GM21529 (cell line): ENCODE results near the gene GFOD1.

ENCODE experiments used
- ATAC-seq: cut with Tn5 transposase; IDR thresholded peaks from one replicate; pipeline ENCODE4 v1.9.1; 2021; ENCODE audit not compliant: unreplicated experiment

GFOD1 gene

DNA sequence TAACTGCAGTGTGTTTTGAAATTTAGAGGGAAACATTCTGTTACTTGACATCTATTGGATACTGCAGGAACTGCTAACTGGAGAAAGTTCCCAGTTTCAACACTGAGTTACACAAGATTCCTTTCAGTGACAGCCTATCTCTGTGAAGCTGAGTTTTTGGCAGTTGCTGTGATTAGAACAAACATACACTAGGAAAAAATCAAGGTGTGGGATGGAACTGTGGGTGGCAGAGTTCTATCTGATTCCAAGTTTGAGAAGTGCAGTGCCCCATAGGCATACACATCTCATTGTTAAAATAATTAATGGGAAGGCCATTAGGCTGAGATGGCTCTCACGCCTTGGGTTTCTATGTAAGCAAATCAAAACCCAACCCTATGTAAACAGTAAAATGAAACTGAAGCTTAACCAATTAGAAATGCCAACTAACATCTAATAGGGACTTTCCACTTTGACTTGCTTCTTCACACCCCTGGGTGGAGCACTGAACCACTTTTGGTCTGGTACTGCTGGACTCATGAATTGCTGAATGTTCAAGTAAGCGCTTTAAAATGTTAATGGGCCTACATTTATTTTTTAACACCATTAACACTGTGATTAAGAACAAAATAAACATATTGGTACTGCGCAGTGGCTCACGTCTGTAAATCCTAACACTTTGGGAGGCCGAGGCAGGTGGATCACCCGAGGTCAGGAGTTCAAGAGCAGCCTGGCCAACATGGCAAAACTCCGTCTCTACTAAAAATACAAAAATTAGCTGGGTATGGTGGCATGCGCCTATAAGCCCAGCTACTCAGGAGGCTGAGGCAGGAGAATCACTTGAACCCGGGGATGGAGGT, 103.9 kb downstream of the GFOD1 start:
- ATAC-seq, result peak; percentile 89

- ATAC-seq, result no peak
Measured at GRCh38 chr6:13380761-13381160, 106.6 kb downstream of the GFOD1 start.

- no peak for ATAC-seq
Measured at GRCh38 chr6:13378669-13379590, 108.5 kb downstream of the GFOD1 start.

DNA sequence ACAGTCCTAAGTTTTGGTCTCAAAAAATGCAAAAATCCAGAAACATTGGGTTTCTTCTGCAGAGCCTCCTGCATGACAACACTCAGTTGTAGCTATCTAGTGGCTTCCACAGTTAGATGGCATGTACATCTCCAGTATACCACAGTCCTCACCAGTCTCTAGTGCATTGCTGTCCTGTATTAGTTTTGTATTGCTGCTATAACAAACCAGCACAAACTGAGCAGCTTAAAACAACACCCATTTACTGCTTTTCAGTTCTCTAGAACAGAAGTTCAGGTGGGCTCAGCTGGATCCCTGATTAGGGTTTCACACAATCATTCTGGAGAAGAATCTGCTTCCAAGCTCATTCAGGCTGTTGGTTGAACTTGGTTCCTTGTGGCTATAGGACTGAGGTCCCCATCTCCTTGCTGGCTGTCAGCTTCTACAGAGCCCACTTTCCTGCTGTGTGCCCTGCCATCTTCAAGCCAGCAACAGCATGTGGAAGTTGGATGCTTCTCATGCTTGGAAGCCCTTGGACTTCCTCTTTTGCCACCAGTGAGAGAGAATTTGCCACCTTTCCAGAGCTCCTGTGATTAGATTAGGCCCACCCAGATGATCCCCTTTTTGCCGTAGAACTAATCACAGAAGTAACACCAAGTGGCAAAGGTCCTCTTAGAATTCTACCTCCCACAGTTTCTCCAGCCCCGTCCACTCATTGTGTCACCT, 110.2 kb downstream of the GFOD1 start:
- ATAC-seq, result no peak

GRCh38 chr6:13375360-13375878, 112.0 kb downstream of the GFOD1 start:
- peak; percentile 83 for ATAC-seq

DNA sequence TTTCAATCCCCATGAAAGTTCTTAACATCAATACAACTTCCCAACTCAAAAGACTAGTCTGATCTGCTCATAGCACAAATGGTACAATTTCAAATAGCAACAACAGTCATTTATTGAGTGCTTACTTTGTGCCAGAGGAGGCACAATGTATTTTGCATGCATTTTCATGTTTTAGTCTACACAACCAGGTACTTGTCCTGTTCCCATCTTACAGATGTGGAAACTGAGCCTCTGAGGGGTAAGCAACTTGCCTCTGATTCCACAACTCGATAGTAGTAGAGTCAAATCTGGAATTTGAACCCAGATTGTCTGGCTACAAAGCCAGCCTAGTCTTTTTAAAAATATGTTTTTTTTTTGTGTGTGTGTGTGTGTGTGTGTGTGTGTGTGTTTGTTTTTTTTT, 113.5 kb downstream of the GFOD1 start:
- ATAC-seq, result no peak

GRCh38 chr6:13373488-13373886, 113.9 kb downstream of the GFOD1 start:
- ATAC-seq, result no peak

GRCh38 chr6:13372688-13373487, 114.5 kb downstream of the GFOD1 start:
- ATAC-seq, result no peak

- no peak for ATAC-seq
Measured at GRCh38 chr6:13372076-13372475, 115.3 kb downstream of the GFOD1 start.

- no peak for ATAC-seq
Measured at GRCh38 chr6:13371421-13372072, 115.9 kb downstream of the GFOD1 start.

DNA sequence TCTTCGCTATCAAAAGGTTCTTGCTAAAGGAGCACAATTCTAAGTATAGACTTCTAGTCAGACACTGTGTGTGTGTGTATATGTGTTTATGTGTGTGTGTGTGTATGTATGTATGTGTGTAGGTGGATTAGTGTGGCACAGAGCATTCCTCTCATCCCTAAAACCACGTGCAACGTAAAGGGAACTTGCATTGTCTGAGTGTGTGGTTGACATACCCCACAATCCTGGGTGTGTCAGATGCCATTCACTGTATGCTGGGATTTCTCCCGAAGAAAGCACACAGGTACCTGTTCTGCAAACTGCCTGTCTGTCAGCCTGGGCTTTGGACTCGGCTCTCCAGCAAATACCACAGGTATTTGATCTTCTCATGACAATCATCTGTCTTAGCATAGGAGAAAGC, 116.8 kb downstream of the GFOD1 start:
- ATAC-seq, result no peak

- no peak for ATAC-seq
Measured at GRCh38 chr6:13369591-13369990, 117.8 kb downstream of the GFOD1 start.

- ATAC-seq, result no peak
Measured at GRCh38 chr6:13368731-13369115, 118.7 kb downstream of the GFOD1 start.

DNA sequence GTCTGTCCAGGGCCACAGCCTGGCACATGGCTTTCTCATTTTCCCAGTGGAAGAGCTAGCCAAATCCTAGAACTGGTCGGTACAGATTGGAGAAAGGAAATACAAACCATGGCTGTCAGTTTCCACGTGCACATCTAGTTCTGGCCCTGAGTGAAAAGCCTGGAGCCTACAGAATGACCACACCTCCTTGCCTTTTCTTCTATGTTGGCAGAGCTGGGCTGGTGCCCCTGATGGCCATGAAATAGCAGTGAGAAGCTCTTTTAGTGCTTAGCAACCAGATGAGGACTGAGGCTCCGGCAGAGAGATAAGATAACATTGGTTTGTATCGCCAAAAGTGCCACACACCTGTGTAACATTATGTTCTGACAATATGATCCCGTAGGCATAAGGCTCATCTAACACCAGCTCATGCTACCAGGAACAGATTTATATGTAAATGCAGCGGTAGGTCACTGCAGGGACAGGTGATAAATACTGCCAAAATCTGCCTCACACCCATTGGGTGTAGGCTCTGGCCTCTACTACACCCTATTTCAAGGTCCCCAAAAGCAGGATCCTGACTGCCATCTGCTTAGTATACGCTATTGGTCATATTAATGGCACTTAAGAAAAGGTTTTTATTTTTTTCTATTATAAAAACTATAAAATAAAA, 119.2 kb downstream of the GFOD1 start:
- ATAC-seq, result no peak

- no peak for ATAC-seq
Measured at GRCh38 chr6:13367396-13367795, 120.0 kb downstream of the GFOD1 start.

- ATAC-seq, result no peak
Measured at GRCh38 chr6:13365320-13365719, 122.1 kb downstream of the GFOD1 start.

DNA sequence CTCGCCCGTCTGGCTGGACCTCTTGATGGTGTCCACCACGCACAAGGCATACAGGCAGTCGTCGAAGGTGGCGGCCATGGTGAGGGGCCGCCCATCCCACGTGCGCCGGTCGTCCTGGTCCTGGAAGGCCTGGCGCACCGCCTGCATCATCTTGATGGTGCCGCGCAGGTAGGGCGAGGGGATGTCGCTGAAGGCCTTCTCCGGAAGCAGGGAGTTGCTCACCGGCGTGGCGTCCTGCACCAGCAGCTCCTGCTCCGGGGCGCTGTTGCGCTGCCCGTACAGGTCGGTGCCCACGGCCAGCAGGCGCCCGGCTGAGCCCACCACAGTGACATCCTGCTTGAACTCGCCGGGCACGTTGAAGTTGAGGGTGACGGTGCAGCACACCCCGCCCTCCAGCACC, 122.6 kb downstream of the GFOD1 start:
- no peak for ATAC-seq

DNA sequence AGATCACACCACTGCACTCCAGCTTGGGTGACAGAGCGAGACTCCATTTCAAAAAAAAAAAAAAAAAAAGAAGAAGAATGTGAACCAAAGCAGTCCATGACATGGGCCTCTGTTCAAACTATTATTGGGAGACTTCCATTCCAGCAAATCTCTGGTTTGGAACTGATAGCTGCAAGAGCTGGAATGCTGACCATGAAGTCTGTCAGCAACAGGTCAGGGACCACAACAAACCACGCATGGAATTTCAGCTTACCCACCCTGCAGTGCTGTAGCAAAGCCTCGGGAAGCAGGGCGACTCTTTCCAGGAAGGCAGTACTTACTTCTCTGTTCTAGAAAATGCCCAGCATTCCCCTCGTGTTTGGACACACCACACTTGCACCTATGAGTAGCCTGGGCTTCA, 125.0 kb downstream of the GFOD1 start:
- no peak for ATAC-seq
